GM19023 (cell line): Measurements from ENCODE around the gene CAPN9.
"Not testable (repeated sequence)": the region's sequence is repeated elsewhere in the genome, so short reads cannot be mapped to it uniquely, and the experiment has no call there.

Experiments used
- ATAC-seq: cut with Tn5 transposase; IDR thresholded peaks from one replicate; pipeline ENCODE4 v1.9.1; 2021; ENCODE audit warnings: mild to moderate bottlenecking, moderate library complexity; ENCODE audit not compliant: unreplicated experiment

Gene CAPN9

DNA sequence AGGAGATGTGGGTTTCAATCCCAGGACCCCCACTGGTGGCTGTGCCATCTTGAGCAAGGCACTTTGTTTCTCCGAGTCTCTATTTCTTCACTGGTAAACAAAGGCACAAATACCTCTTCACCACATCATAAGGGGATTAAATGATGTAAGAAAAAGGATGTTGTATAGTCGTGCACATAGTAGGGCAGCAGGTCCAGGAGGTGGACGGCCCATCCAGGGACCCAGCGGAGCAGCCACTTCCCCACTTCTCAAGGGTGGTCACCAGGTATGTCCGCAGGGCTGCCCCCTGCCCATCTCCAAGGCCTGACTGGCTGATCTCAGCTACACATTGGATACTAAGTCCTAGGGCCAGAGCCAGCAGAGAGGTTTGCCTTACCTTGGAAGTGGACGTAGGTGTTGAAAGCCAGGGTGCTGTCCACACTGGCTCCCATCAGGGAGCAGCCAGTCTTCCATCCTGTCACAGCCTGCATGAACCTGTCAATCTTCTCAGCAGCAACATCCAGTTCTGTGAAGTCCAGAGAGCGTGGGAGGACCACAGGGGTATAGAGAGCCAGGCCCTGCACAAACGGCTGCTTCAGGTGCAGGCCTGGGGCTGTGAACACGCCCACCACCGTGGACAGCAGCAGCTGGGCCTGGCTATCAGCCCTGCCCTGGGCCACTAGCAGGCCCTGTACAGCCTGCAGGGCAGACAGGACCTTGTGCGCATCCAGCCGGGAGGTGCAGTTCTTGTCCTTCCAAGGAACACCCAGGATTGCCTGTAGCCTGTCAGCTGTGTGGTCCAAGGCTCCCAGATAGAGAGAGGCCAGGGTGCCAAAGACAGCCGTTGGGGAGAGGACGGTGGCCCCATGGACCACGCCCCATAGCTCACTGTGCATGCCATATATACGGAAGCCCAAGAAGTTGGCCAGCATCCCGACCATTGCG lies 37.3 kb upstream of the CAPN9 start:
- no peak for ATAC-seq

DNA sequence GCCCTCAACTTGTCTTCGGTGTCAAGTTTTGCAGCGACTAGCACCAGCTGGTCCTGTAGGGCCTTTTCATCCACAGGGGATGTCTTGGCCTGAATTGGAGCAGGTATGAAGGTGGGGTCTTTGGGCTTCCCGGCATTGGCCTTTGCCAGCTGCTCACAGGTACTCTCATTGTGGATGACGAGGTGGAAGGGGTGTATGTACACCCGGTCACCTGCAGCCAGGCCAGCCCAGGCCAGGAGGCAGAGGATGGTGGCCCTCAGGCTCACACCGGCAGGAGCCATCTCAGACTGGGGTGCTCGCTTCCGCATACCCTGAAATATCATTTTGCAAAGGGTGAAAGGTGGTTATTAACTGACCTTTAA lies 36.7 kb upstream of the CAPN9 start:
- ATAC-seq: no peak

GRCh38 chr1:230711245-230711644 lies 35.9 kb upstream of the CAPN9 start:
- ATAC-seq: no peak

DNA sequence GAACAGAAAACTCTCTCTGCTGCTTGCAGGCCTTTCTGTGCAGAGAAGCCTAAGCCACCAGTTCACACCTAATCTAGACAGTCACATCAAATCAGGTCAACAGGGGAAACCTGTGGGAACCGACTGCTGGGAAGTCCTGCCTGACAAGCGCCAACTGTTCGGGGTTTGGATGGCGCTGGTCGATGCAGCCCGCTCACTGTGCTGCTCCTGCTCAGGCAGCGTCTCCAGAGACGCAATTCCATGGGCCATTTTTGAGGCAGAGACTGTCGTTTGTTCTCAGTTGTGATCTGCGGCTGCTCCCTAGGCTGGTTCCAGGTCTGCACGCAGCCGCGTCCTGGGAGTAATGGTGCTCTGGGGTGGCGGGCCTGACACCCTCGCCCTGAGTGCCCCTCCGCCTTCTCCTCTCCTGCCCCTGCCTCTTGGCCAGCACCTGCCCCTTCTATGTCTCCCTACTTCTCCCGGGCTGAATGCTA lies 34.7 kb upstream of the CAPN9 start:
- ATAC-seq: no peak

DNA sequence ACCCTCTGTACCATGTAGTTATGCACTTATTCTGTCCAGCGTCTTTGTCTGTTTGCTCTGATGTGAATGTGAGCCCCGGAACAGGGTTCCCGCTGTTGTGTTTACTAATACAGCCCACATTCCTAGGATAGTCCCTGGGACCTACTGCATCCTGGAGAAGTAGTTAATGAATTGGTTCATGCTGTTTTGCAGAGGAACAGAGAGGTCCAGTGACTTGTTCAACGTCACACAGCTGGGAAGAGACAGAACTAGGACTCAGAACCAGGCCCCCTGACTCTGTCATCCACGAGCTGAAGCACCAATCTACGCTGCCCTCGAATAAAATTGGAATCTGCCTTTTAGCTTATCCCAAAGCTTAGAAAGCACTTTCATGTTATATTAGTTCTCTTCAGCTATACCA lies 34.0 kb upstream of the CAPN9 start:
- no peak for ATAC-seq

DNA sequence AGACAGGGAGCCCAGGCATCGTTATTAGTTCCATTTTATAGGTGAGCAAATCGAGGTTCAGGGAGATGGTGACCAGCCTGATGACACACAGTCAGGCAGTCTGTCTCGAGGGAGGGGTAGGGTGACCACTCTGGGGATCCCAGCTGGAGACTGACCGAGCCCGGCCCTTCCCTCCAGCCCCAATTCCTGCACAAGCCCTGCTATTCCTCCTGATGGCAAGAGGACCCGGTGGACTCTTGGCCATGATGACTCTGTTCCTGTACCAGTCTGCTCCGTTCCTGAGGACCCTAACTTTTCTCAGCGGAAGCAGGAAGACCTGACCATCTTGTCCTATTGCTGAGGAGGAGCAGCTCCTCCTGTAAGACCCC lies 33.7 kb upstream of the CAPN9 start:
- no peak for ATAC-seq

DNA sequence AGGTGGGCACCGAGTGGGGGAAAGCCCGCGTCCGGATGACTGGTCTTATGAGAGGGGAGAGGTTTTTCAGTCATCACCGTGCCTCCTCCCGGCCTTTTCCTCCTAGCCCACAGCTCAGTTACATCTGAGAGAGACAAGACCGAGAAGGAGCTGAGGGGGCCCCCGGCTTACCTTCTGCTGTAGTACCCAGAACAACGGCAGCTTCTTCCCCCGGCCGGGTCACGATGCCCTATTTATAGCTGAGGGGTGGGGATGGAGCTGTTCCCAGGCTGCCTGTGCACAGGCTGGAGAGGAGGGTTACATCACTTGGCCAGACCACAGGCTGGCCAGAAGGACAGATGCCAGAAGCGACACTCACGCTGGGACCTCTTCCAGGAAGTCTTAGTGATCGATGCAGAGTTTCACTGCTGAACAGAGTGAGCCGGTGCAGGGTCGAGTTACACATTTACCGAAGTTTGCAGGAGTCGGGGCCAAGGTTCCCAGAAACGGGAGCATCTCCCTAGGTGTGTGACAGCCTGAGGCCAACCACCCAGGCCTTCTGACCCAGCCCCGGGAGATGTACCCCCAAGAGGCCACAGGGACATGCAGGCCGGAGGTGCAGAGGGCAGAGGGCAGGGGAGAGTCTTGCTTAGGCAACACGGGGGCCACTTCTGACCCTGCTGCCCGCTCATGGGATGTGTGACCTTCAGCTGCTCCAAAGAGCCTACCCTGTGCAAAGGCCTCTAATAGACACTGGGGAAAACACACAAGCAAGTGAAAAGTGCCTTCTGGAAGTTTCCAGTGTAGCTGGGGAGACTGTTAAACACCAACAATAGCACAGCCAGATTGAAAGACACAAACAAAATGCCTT lies 33.0 kb upstream of the CAPN9 start, which contains the start of gene AGT:
AGT (minus strand) TSS at position 208 of the 850 bp plus-strand sequence. CDS start 3,299 bp downstream, outside the sequence.
- no peak for ATAC-seq

DNA sequence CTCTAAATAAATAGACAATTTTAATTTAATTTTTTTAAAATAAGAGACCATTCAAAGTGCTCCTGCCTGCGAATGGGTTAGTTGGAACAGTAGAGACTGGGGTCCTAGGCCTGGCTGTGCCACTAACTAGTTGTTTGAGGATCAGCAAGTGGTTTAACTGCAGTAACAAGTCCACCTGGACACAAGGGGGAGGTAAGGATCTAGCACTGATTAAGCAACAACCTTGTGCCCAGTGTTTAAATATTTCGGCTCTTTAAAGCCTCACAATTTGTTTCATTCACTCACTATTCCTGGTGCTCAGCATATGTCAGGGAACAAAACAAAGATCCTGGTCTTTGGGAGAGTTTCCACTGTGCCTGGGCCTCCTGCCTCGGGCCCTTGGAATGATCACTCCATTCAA lies 31.7 kb upstream of the CAPN9 start:
- ATAC-seq: no peak

DNA sequence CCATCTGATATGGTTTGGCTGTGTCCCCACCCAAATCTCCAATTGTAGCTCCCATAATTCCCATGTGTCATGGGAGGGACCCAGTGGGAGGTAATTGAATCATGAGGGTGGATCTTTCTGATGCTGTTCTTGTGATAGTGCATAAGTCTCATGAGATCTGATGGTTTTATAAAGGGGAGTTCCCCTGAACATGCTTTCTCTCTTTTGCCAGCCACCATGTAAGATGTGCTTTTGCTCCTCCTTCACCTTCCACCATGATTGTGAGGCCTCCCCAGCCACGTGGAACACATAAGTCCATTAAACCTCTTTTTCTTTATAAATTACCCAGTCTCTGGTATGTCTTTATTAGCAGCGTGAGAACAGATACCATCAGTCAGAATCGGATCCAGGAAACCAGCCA lies 30.7 kb upstream of the CAPN9 start:
- ATAC-seq: not testable (repeated sequence)

- no peak for ATAC-seq
Measured at GRCh38 chr1:230717251-230717650, 29.9 kb upstream of the CAPN9 start.

- not testable (repeated sequence) for ATAC-seq
Measured at GRCh38 chr1:230721849-230722522, 25.2 kb upstream of the CAPN9 start.

DNA sequence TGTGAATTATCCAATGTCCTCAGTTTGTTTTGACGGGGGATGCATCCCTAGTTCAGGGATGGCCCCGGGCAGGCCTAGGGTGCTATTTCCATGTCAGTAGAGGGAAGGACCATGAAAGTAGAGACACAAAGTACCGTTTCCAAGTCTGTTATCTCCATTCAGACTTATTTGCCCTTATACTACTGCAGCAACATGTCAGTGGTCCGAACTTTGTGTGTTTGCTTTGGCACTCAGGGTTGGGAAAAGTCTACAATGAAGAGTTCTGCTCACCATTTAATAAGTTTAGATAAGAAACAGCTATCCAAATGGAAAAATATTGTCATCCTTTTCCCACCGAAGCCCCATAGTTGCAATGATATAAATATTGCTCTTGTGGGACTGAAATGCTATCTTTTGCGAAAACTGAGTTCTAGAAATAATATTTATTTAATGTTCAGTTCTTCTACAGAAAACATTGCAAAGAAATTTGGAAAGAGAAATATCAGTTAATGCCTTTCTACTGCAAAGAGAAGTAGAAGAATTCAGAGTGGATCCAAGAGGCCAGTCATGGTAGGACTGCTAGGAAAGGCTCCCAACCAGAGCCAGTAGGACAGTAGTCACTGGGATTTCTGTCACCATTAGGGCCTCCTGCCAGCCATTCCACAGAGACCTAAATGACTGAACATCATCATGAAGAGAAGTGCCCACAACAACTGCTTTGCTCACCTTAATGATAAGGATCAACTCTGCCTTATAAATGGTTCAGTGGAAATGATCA lies 21.8 kb upstream of the CAPN9 start:
- no peak for ATAC-seq

DNA sequence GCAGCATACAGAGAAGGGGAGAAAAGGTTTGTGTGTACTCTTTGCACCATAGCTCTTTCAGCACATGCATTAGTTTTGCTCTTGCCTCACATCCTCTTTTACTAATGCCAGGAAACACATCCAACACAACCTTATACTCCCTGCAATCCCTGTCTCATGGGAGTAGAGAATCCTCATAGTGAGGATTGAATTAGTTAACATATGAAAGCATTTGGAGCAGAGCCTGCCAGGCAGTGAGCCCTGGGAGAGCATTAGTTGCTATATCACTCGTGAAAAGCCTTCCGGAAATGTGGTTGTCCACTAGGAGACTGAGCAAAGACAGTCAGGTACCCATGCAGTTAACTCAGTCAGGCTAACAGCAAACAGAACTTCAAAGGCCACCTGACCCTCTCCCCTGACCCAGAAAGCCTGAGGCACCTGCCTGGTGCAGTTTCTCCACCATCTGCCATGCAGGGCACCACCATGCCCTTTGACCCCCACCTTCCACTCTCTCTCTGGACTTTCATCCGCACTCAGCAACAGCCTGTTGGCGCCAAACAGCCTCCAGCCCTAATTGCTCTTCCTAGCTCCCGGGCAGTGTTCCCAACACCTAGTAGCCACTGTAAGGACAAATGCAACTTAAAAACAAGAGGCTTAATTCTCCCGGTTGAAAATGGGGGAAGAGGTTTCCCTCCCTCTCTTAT lies 18.3 kb upstream of the CAPN9 start:
- no peak for ATAC-seq

DNA sequence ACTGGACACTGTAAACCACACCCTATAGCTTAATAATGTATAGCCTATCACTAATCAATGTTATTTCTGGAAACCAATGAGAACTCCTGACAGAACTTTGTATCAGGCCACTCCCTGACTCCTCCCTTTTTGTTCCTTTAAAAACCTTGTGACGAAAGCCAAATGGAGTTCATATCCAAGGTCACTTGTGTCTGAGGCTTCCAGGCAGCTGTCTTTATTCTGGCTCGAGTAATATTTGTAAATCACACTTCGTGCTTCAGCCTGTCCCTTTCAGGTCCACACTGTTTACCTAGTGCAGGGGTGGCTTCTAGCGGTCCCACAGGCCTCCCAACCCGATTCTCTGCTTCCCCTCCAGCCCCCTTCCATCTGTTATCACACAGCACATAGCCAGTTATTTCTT lies 16.2 kb upstream of the CAPN9 start:
- ATAC-seq: no peak

- ATAC-seq: no peak
Measured at GRCh38 chr1:230735447-230735846, 11.7 kb upstream of the CAPN9 start.

DNA sequence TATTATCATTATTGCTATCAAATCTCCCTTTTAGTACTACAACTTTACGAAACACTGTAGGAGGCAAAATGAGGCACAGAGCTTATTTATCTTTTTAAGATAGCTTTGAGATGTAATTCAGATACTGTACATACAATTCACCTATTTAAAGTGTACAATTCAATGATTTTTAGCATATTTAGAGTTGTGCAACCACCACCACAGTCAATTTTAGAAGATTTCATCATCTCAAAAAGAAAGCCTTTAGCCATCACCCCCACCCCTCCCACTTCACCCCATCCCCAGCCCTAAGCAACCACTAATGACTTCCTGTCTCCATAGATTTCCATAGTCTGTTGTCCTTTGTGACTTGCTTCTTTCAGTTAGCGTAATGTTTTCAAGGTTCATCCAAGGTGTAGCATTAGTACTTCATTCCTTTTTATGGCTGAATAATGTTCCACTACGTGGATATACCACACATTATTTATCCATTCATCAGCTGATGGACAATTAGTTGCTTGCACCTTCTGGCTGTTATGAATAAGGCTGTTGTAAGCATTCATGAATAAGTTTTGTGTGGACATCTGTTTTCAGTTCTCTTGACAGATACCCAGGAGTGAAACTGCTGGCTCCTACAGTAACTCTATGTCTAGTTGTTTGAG lies 9.4 kb upstream of the CAPN9 start:
- ATAC-seq: no peak

GRCh38 chr1:230739564-230740290 lies 7.5 kb upstream of the CAPN9 start:
- no peak for ATAC-seq

- ATAC-seq: no peak
Measured at GRCh38 chr1:230743899-230744298, 3.3 kb upstream of the CAPN9 start.

DNA sequence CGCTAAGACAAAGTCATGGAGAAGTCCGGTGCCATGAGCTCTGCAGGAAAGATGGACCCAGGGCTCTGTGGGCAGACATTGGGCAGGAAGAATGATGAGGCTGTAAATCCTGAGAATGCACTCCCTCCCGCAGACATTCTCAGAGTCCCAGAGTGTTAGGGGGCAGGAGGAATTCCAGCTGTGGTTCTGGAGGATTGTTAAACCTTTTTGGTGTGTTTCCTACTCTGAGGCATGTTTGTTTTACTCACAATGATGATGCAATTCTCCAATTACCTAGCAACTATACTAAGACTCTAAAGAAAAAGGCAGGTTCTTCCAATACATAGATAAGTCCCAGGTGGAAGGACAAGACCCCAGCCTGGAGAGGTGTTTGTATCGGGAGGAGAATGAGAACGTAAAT lies 2.8 kb upstream of the CAPN9 start:
- ATAC-seq: no peak
